Measurements from ENCODE around the gene STXBP6. TPM values are rescaled to one million over a fixed set of nuclear protein-coding genes. Genes with fewer than 3 reads are reported as not detected.

The STXBP6 gene
- total RNA-seq, 1 donor from 2014 or later = 27.1 TPM

- TF ChIP-seq CTCF (IDR thresholded peaks at IDR 0.05; ENCODE audit: insufficient read depth, low read depth, low read length) (no peak), EZH2 (IDR thresholded peaks at IDR 0.05; ENCODE audit: insufficient read depth, low read length) (no peak)
- H3K4me3 Mint-ChIP-seq (ENCODE audit: unreplicated experiment) = no peak overlapping the region
- no peaks in the 10 kb centered on the region for H3K4me1 ChIP-seq (ENCODE audit: insufficient read depth, low read length)
- H3K27ac ChIP-seq (ENCODE audit: low read depth, low read length) = no peak overlapping the region
- no peaks in the 10 kb centered on the region for H3K36me3 ChIP-seq (ENCODE audit: insufficient read depth, low read length)
- H3K36me3 Mint-ChIP-seq (ENCODE audit: low read depth, unreplicated experiment) = peaks cover 4% of the 10 kb centered on the region
- H3K4me1 Mint-ChIP-seq (ENCODE audit: low read depth, unreplicated experiment) = peaks cover 22% of the 10 kb centered on the region
- no peak overlapping the region for H3K4me2 ChIP-seq (ENCODE audit: low read length)
- H3K79me2 ChIP-seq (ENCODE audit: insufficient read depth, low read length) = no peaks in the 10 kb centered on the region
- H4K20me1 ChIP-seq (ENCODE audit: insufficient read depth, low read length) = no peaks in the 10 kb centered on the region
- no peak overlapping the region for H3K9ac ChIP-seq (ENCODE audit: low read length)
- no peak overlapping the region for H3K4me3 ChIP-seq (ENCODE audit: insufficient read depth, low read depth, low read length)
- H2AFZ ChIP-seq (ENCODE audit: low read depth, low read length) = no peak overlapping the region
- H3K9me3 Mint-ChIP-seq (ENCODE audit: unreplicated experiment) = no peaks in the 10 kb centered on the region
- FAIRE-seq (no peak), DNase-seq (ENCODE audit: low read depth) (no peak)
- H3K9me3 ChIP-seq (ENCODE audit: insufficient read depth, low read depth, low read length) = no peaks in the 10 kb centered on the region
- H3K27me3 Mint-ChIP-seq (ENCODE audit: low read depth, unreplicated experiment) = no peaks in the 10 kb centered on the region
- no peak overlapping the region for H3K27ac Mint-ChIP-seq (ENCODE audit: unreplicated experiment)
- H3K27me3 ChIP-seq (ENCODE audit: insufficient read depth, low read length) = no peaks in the 10 kb centered on the region
These were observed 10.0 kb downstream of the STXBP6 start for GRCh38 chr14:25039933-25040332.

- Mint-ChIP-seq H3K27me3 (ENCODE audit: low read depth, unreplicated experiment) (no peaks in the 10 kb centered on the region), H3K9me3 (ENCODE audit: unreplicated experiment) (no peaks in the 10 kb centered on the region), H3K4me1 (ENCODE audit: low read depth, unreplicated experiment) (peaks cover 13% of the 10 kb centered on the region), H3K27ac (ENCODE audit: unreplicated experiment) (no peak overlapping the region), H3K36me3 (ENCODE audit: low read depth, unreplicated experiment) (peaks cover 4% of the 10 kb centered on the region), H3K4me3 (ENCODE audit: unreplicated experiment) (no peak overlapping the region)
- H4K20me1 ChIP-seq (ENCODE audit: insufficient read depth, low read length) = no peaks in the 10 kb centered on the region
- no peaks in the 10 kb centered on the region for H3K36me3 ChIP-seq (ENCODE audit: insufficient read depth, low read length)
- TF ChIP-seq CTCF (IDR thresholded peaks at IDR 0.05; ENCODE audit: insufficient read depth, low read depth, low read length) (no peak), EZH2 (IDR thresholded peaks at IDR 0.05; ENCODE audit: insufficient read depth, low read length) (no peak)
- DNase-seq (ENCODE audit: low read depth) = no peak
- no peaks in the 10 kb centered on the region for H3K79me2 ChIP-seq (ENCODE audit: insufficient read depth, low read length)
- H3K9me3 ChIP-seq (ENCODE audit: insufficient read depth, low read depth, low read length) = no peaks in the 10 kb centered on the region
- no peak overlapping the region for H3K4me2 ChIP-seq (ENCODE audit: low read length)
- no peak for FAIRE-seq
- H2AFZ ChIP-seq (ENCODE audit: low read depth, low read length) = no peak overlapping the region
- no peak overlapping the region for H3K4me3 ChIP-seq (ENCODE audit: insufficient read depth, low read depth, low read length)
- no peaks in the 10 kb centered on the region for H3K27me3 ChIP-seq (ENCODE audit: insufficient read depth, low read length)
- H3K4me1 ChIP-seq (ENCODE audit: insufficient read depth, low read length) = no peaks in the 10 kb centered on the region
- no peak overlapping the region for H3K27ac ChIP-seq (ENCODE audit: low read depth, low read length)
- no peak overlapping the region for H3K9ac ChIP-seq (ENCODE audit: low read length)
These were observed 11.8 kb downstream of the STXBP6 start for GRCh38 chr14:25038044-25038668.

- Mint-ChIP-seq H3K4me3 (ENCODE audit: unreplicated experiment) (no peak overlapping the region), H3K9me3 (ENCODE audit: unreplicated experiment) (no peaks in the 10 kb centered on the region), H3K36me3 (ENCODE audit: low read depth, unreplicated experiment) (peaks cover 4% of the 10 kb centered on the region), H3K27ac (ENCODE audit: unreplicated experiment) (no peak overlapping the region), H3K27me3 (ENCODE audit: low read depth, unreplicated experiment) (no peaks in the 10 kb centered on the region), H3K4me1 (ENCODE audit: low read depth, unreplicated experiment) (peaks cover 12% of the 10 kb centered on the region)
- TF ChIP-seq EZH2 (IDR thresholded peaks at IDR 0.05; ENCODE audit: insufficient read depth, low read length) (no peak), CTCF (IDR thresholded peaks at IDR 0.05; ENCODE audit: insufficient read depth, low read depth, low read length) (no peak)
- no peak for FAIRE-seq
- no peaks in the 10 kb centered on the region for H3K4me1 ChIP-seq (ENCODE audit: insufficient read depth, low read length)
- H3K27ac ChIP-seq (ENCODE audit: low read depth, low read length) = no peak overlapping the region
- no peak overlapping the region for H3K9ac ChIP-seq (ENCODE audit: low read length)
- no peaks in the 10 kb centered on the region for H3K36me3 ChIP-seq (ENCODE audit: insufficient read depth, low read length)
- no peaks in the 10 kb centered on the region for H4K20me1 ChIP-seq (ENCODE audit: insufficient read depth, low read length)
- H3K4me3 ChIP-seq (ENCODE audit: insufficient read depth, low read depth, low read length) = no peak overlapping the region
- H3K27me3 ChIP-seq (ENCODE audit: insufficient read depth, low read length) = no peaks in the 10 kb centered on the region
- H2AFZ ChIP-seq (ENCODE audit: low read depth, low read length) = no peak overlapping the region
- no peaks in the 10 kb centered on the region for H3K79me2 ChIP-seq (ENCODE audit: insufficient read depth, low read length)
- no peaks in the 10 kb centered on the region for H3K9me3 ChIP-seq (ENCODE audit: insufficient read depth, low read depth, low read length)
- no peak for DNase-seq (ENCODE audit: low read depth)
- H3K4me2 ChIP-seq (ENCODE audit: low read length) = no peak overlapping the region
These were observed 12.9 kb downstream of the STXBP6 start for GRCh38 chr14:25037032-25037431.

All from astrocyte (in vitro differentiated cells and primary cell).